Stimulated activated CD8-positive, alpha-beta memory T cell treated with anti-CD3 and anti-CD28 coated beads, Interleukin-12 subunit alpha, Interleukin-12 subunit beta, amount 100 ng/mL, for 24 hours (primary cell): Measurements from ENCODE around the gene GADL1.

Experiments used
- DNase-seq: peaks from one replicate; pipeline ENCODE4 v3.0.0-alpha.2; 2020; ENCODE audit errors: extremely low read depth

The GADL1 gene

GRCh38 chr3:30676424-30677346 is 217.8 kb downstream of the GADL1 start:
- no peak for DNase-seq
